GM18858 (cell line): ENCODE results near the gene USP53.
A peak's percentile ranks its signal among the peaks of the same experiment; 100 is the strongest.
"Not testable (repeated sequence)": the region's sequence is repeated elsewhere in the genome, so short reads cannot be mapped to it uniquely, and the experiment has no call there.

Experiments
- ATAC-seq: cut with Tn5 transposase; IDR thresholded peaks from one replicate; pipeline ENCODE4 v1.9.1; 2021; ENCODE audit not compliant: unreplicated experiment

USP53 gene

GRCh38 chr4:119227690-119228089, 15.2 kb downstream of the USP53 start:
- ATAC-seq: no peak

GRCh38 chr4:119228406-119228805, 15.9 kb downstream of the USP53 start:
- no peak for ATAC-seq

GRCh38 chr4:119229908-119230687, 17.6 kb downstream of the USP53 start:
- ATAC-seq: no peak

GRCh38 chr4:119231491-119231890, 19.0 kb downstream of the USP53 start:
- ATAC-seq: no peak

GRCh38 chr4:119232286-119232685, 19.8 kb downstream of the USP53 start:
- no peak for ATAC-seq

GRCh38 chr4:119233191-119233590, 20.7 kb downstream of the USP53 start:
- ATAC-seq: no peak

- no peak for ATAC-seq
Observed at GRCh38 chr4:119233750-119234149, 21.2 kb downstream of the USP53 start.

- no peak for ATAC-seq
Observed at GRCh38 chr4:119237201-119237600, 24.7 kb downstream of the USP53 start.

- ATAC-seq: no peak
Observed at GRCh38 chr4:119237642-119238041, 25.1 kb downstream of the USP53 start.

- ATAC-seq: peak; percentile 95
Observed at GRCh38 chr4:119238068-119238722, 25.7 kb downstream of the USP53 start.

- no peak for ATAC-seq
Observed at GRCh38 chr4:119240128-119240527, 27.6 kb downstream of the USP53 start.

GRCh38 chr4:119240568-119240967, 28.1 kb downstream of the USP53 start:
- ATAC-seq: no peak

- no peak for ATAC-seq
Observed at GRCh38 chr4:119242417-119242816, 29.9 kb downstream of the USP53 start.

- no peak for ATAC-seq
Observed at GRCh38 chr4:119243868-119244267, 31.4 kb downstream of the USP53 start.

- no peak for ATAC-seq
Observed at GRCh38 chr4:119244344-119244743, 31.8 kb downstream of the USP53 start.

GRCh38 chr4:119244832-119245231, 32.3 kb downstream of the USP53 start:
- no peak for ATAC-seq

- no peak for ATAC-seq
Observed at GRCh38 chr4:119246177-119246733, 33.7 kb downstream of the USP53 start.

GRCh38 chr4:119251037-119251436, 38.5 kb downstream of the USP53 start:
- not testable (repeated sequence) for ATAC-seq

GRCh38 chr4:119255223-119255622, 42.7 kb downstream of the USP53 start:
- ATAC-seq: not testable (repeated sequence)

GRCh38 chr4:119260528-119260927, 48.0 kb downstream of the USP53 start:
- ATAC-seq: no peak

- no peak for ATAC-seq
Observed at GRCh38 chr4:119261986-119262385, 49.5 kb downstream of the USP53 start.

GRCh38 chr4:119264743-119265142, 52.2 kb downstream of the USP53 start:
- no peak for ATAC-seq
